ENCODE data around the gene OR2A7.
"Not testable (repeated sequence)": the region's sequence is repeated elsewhere in the genome, so short reads cannot be mapped to it uniquely, and the experiment has no call there.

OR2A7 gene

GRCh38 chr7:144264692-144265091 lies at the start of gene OR2A7:
Gene OR2A7 (minus strand): TSS chr7:144264792. CDS start chr7:144259628, 5,164 bp downstream.
- not testable (repeated sequence) for DNase-seq (ENCODE audit: low read depth)

GRCh38 chr7:144311872-144312469 lies 47.4 kb upstream of the OR2A7 start, which contains the start of gene OR2A1:
Gene OR2A1 (plus strand): TSS chr7:144312419. CDS start chr7:144318125, 5,706 bp downstream.
- not testable (repeated sequence) for DNase-seq (ENCODE audit: low read depth)

GRCh38 chr7:144311218-144311617 lies 46.6 kb upstream of the OR2A7 start:
- not testable (repeated sequence) for DNase-seq (ENCODE audit: low read depth)

- not testable (repeated sequence) for DNase-seq (ENCODE audit: low read depth)
These were observed 45.1 kb upstream of the OR2A7 start for GRCh38 chr7:144309702-144310101.

- DNase-seq (ENCODE audit: low read depth), result not testable (repeated sequence)
These were observed 40.6 kb upstream of the OR2A7 start for GRCh38 chr7:144305156-144305555.

GRCh38 chr7:144303607-144304006 lies 39.0 kb upstream of the OR2A7 start:
- DNase-seq (ENCODE audit: low read depth), result not testable (repeated sequence)

GRCh38 chr7:144302578-144303303 lies 38.1 kb upstream of the OR2A7 start:
- not testable (repeated sequence) for DNase-seq (ENCODE audit: low read depth)

- not testable (repeated sequence) for DNase-seq (ENCODE audit: low read depth)
These were observed 29.4 kb upstream of the OR2A7 start for GRCh38 chr7:144293794-144294499.

- not testable (repeated sequence) for DNase-seq (ENCODE audit: low read depth)
These were observed 28.0 kb upstream of the OR2A7 start for GRCh38 chr7:144292384-144293161.

- DNase-seq (ENCODE audit: low read depth), result not testable (repeated sequence)
These were observed 27.0 kb upstream of the OR2A7 start for GRCh38 chr7:144291607-144292006.

GRCh38 chr7:144287171-144287784 lies 22.7 kb upstream of the OR2A7 start:
- DNase-seq (ENCODE audit: low read depth), result not testable (repeated sequence)

- not testable (repeated sequence) for DNase-seq (ENCODE audit: low read depth)
These were observed 19.1 kb upstream of the OR2A7 start for GRCh38 chr7:144283716-144284115.

- not testable (repeated sequence) for DNase-seq (ENCODE audit: low read depth)
These were observed 17.9 kb upstream of the OR2A7 start for GRCh38 chr7:144282490-144282889.

- DNase-seq (ENCODE audit: low read depth), result not testable (repeated sequence)
These were observed 17.4 kb upstream of the OR2A7 start for GRCh38 chr7:144281981-144282380.

GRCh38 chr7:144280010-144280409 lies 15.4 kb upstream of the OR2A7 start:
- not testable (repeated sequence) for DNase-seq (ENCODE audit: low read depth)

GRCh38 chr7:144275281-144275680 lies 10.7 kb upstream of the OR2A7 start:
- DNase-seq (ENCODE audit: low read depth), result not testable (repeated sequence)

- not testable (repeated sequence) for DNase-seq (ENCODE audit: low read depth)
These were observed 4.6 kb upstream of the OR2A7 start, which contains the start of gene CTAGE8 for GRCh38 chr7:144269188-144269587. Gene CTAGE8 (minus strand): TSS chr7:144269288. CDS start chr7:144269250, 38 bp downstream.

GRCh38 chr7:144262128-144262527 lies 2.5 kb downstream of the OR2A7 start:
- DNase-seq (ENCODE audit: low read depth), result not testable (repeated sequence)

GRCh38 chr7:144259067-144259466 lies 5.5 kb downstream of the OR2A7 start:
- not testable (repeated sequence) for DNase-seq (ENCODE audit: low read depth)

GRCh38 chr7:144256112-144256511 lies 8.5 kb downstream of the OR2A7 start:
- DNase-seq (ENCODE audit: low read depth), result no peak

- no peak for DNase-seq (ENCODE audit: low read depth)
These were observed 9.1 kb downstream of the OR2A7 start for GRCh38 chr7:144255471-144255897.
